Measurements from ENCODE around the gene FOXC1.

Gene FOXC1

GRCh38 chr6:1639430-1639829, 29.7 kb downstream of the FOXC1 start:
- POLR2A ChIA-PET, result no interaction called here
- H3K4me3 ChIP-seq (ENCODE audit: low read depth, low read length), result no peak overlapping the region
- TF ChIP-seq CTCF (IDR thresholded peaks at IDR 0.05; ENCODE audit: insufficient read depth, low read length, missing control alignments), result no peak
- CTCF ChIA-PET, result interaction anchor here (1.1 kb wide), 1 partner anchor 22 kb away, joined by 3 read pairs; no protein-coding TSS in a partner anchor
- DNase-seq (ENCODE audit: low read depth, low spot score), result no peak

DNA sequence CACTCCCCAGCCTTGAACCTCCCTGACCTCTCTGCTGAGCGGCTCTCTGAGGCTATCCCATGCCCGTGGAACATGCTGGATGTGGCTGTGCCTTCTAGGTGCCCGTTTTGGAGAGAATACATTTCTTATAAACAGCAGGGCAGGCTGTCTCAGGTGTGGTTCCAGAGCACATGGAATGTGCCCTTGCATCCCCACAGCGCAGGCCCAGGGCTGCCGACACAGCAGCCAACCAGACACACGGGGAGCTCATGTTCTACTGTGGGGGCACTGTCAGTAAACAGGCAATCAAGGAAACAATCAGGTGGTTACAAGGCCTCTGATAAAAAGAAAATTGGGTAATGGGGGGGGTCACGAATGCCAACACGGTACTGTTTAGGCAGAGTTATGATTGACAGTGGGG, 30.8 kb downstream of the FOXC1 start:
- no peak for DNase-seq (ENCODE audit: low read depth, low spot score)
- CTCF ChIA-PET, result no interaction called here
- no peak for TF ChIP-seq CTCF (IDR thresholded peaks at IDR 0.05; ENCODE audit: insufficient read depth, low read length, missing control alignments)
- POLR2A ChIA-PET, result no interaction called here
- no peak overlapping the region for H3K4me3 ChIP-seq (ENCODE audit: low read depth, low read length)

GRCh38 chr6:1641343-1641885, 31.7 kb downstream of the FOXC1 start:
- no peak for TF ChIP-seq CTCF (IDR thresholded peaks at IDR 0.05; ENCODE audit: insufficient read depth, low read length, missing control alignments)
- CTCF ChIA-PET, result no interaction called here
- DNase-seq (ENCODE audit: low read depth, low spot score), result no peak

GRCh38 chr6:1643111-1643510, 33.4 kb downstream of the FOXC1 start:
- no peak overlapping the region for H3K4me3 ChIP-seq (ENCODE audit: low read depth, low read length)
- TF ChIP-seq CTCF (IDR thresholded peaks at IDR 0.05; ENCODE audit: insufficient read depth, low read length, missing control alignments), result no peak
- CTCF ChIA-PET, result no interaction called here
- no peak for DNase-seq (ENCODE audit: low read depth, low spot score)
- POLR2A ChIA-PET, result no interaction called here

More at GRCh38 chr6:1641343-1641885, 31.7 kb downstream of the FOXC1 start:
- no peak overlapping the region for H3K4me3 ChIP-seq (ENCODE audit: low read depth, low read length)
- POLR2A ChIA-PET, result no interaction called here

DNA sequence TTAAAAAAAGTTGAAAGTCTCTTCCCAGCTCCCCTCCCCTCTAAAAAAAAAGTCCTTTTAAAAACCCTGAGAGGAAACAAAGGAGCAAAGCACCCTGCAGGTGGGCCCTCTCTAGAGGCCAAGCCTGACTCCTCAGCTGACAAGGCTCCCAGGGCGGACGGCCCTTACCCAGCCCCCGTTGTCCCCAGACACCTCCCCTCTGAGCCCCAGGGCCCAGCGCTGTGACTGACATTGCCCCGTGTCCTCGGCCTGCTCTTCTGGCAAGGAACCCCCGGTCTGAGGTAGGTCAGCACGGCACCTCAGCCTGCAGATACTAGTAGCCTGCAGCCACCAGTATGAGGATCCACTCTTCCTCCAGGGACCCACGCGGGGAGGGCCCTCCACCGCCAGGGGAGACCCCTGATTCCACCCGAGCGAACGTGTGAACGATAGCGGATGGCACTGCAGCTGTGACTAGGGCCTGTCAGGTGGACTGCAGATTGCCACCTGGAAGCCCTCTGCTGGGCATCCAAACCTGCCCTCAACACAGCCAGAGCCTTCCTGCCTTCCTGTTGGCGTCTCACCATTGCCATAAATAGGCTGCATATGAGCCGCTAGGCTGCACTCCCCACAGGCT, 34.2 kb downstream of the FOXC1 start:
- TF ChIP-seq CTCF (IDR thresholded peaks at IDR 0.05; ENCODE audit: insufficient read depth, low read length, missing control alignments), result no peak
- H3K4me3 ChIP-seq (ENCODE audit: low read depth, low read length), result no peak overlapping the region
- CTCF ChIA-PET, result no interaction called here
- no peak for DNase-seq (ENCODE audit: low read depth, low spot score)
- POLR2A ChIA-PET, result no interaction called here

DNA sequence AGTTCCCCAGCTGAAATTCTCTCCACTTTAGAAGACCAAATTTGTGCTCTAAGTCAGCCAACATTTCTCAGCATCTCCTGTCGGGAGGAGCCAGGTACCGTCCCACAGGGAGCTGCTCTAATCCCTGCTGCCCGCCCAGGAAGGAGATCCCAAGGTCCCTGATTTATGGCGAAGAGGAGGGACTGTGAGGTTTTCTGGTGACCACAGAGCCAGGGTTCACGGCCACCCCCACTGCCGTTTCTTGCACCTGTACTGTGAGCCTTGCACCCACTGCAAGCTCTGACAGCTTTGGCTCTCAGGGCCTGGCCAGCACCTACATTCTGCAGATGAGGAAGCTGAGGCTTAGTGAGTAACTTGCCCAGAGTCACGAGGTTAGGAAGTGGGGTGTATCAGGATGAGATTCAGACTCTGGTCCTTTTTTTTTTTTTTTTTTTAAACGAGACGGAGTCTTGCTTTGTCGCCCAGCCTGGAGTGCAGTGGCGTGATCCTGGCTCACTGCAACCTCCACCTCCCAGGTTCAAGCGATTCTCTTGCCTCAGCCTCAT, 34.9 kb downstream of the FOXC1 start:
- no peak for DNase-seq (ENCODE audit: low read depth, low spot score)
- POLR2A ChIA-PET, result no interaction called here
- H3K4me3 ChIP-seq (ENCODE audit: low read depth, low read length), result no peak overlapping the region
- no peak for TF ChIP-seq CTCF (IDR thresholded peaks at IDR 0.05; ENCODE audit: insufficient read depth, low read length, missing control alignments)
- CTCF ChIA-PET, result interaction anchor here (0.9 kb wide), 1 partner anchor 14 kb away, joined by 3 read pairs; no protein-coding TSS in a partner anchor
